ENCODE results near the gene HLTF.

- TF ChIP-seq ZNF274 (IDR thresholded peaks at IDR 0.05; ENCODE audit: low read depth, low read length) (no peak), YY1 (IDR thresholded peaks at IDR 0.05; ENCODE audit: insufficient read depth, insufficient read length) (no peak), SUZ12 (IDR thresholded peaks at IDR 0.05; ENCODE audit: extremely low read depth, insufficient read depth, insufficient read length) (no peak)
These were observed 24.6 kb downstream of the HLTF start for GRCh38 chr3:149061776-149062175.
